Neural progenitor cell (in vitro differentiated cells): ENCODE data around the gene BZW1. TPM values are rescaled to one million over a fixed set of nuclear protein-coding genes. Genes with fewer than 3 reads are reported as not detected.

ENCODE experiments used
- DNase-seq: peaks from one replicate; pipeline ENCODE4 v3.0.0-alpha.2; 2016; ENCODE audit warnings: low spot score
- H2AFZ ChIP-seq: fragments of 200-600 bp; sonication (generic); replicated peaks from 2 replicates; pipeline ENCODE4 v1.6.1; 2016; ENCODE audit warnings: antibody characterized with exemption
- H3F3A ChIP-seq: fragments of 200-600 bp; sonication (generic); 2 replicates; pipeline ENCODE4 v1.6.1; 2016; ENCODE audit warnings: antibody characterized with exemption, low read depth
- H3K27ac ChIP-seq: fragments of 200-600 bp; sonication (generic); 2 replicates; pipeline ENCODE4 v1.5.1; 2016; ENCODE audit warnings: mild to moderate bottlenecking
- H3K27me3 ChIP-seq: fragments of 200-600 bp; sonication (generic); 2 replicates; pipeline ENCODE4 v1.6.1; 2016; ENCODE audit warnings: mild to moderate bottlenecking, moderate library complexity
- H3K36me3 ChIP-seq: fragments of 200-600 bp; sonication (generic); 2 replicates; pipeline ENCODE4 v1.5.1; 2016
- H3K4me1 ChIP-seq: fragments of 200-600 bp; sonication (generic); 2 replicates; pipeline ENCODE4 v1.6.1; 2016; ENCODE audit warnings: mixed run types
- H3K4me2 ChIP-seq: fragments of 200-600 bp; sonication (generic); 2 replicates; pipeline ENCODE4 v1.6.1; 2016
- H3K4me3 ChIP-seq: fragments of 200-600 bp; sonication (generic); 2 replicates; pipeline ENCODE4 v1.5.1; 2016
- H3K79me2 ChIP-seq: fragments of 200-600 bp; sonication (generic); 2 replicates; pipeline ENCODE4 v1.6.1; 2016; ENCODE audit warnings: low read depth
- H3K9ac ChIP-seq: fragments of 200-600 bp; sonication (generic); 2 replicates; pipeline ENCODE4 v1.6.1; 2016
- H3K9me3 ChIP-seq: fragments of 200-600 bp; sonication (generic); 2 replicates; pipeline ENCODE4 v1.5.1; 2016; ENCODE audit warnings: low read depth
- H4K20me1 ChIP-seq: fragments of 200-600 bp; sonication (generic); 2 replicates; pipeline ENCODE4 v1.6.1; 2016; ENCODE audit warnings: low read depth
- H3K27ac Mint-ChIP-seq: 3 replicates; pipeline ENCODE4 v1.8.0; 2021; ENCODE audit warnings: mixed read lengths
- H3K27me3 Mint-ChIP-seq: 2 replicates; pipeline ENCODE4 v1.8.0; 2022; ENCODE audit warnings: low read depth, mild to moderate bottlenecking, inconsistent platforms, moderate library complexity, mixed read lengths; ENCODE audit not compliant: insufficient read depth
- H3K36me3 Mint-ChIP-seq: 3 replicates; pipeline ENCODE4 v1.8.0; 2021; ENCODE audit warnings: mixed read lengths
- H3K4me1 Mint-ChIP-seq: 3 replicates; pipeline ENCODE4 v1.8.0; 2021; ENCODE audit warnings: mixed read lengths
- H3K4me3 Mint-ChIP-seq: 3 replicates; pipeline ENCODE4 v1.8.0; 2021; ENCODE audit warnings: mild to moderate bottlenecking, moderate library complexity, mixed read lengths
- H3K9me3 Mint-ChIP-seq: 3 replicates; pipeline ENCODE4 v1.8.0; 2020; ENCODE audit warnings: mixed read lengths
- CTCF ChIP-seq: fragments of 200-600 bp; sonication (generic); IDR thresholded peaks from 2 replicates; pipeline ENCODE4 v1.5.1; 2017; ENCODE audit warnings: antibody characterized with exemption, mild to moderate bottlenecking
- EZH2 ChIP-seq: fragments of 200-600 bp; sonication (generic); IDR thresholded peaks from 2 replicates; pipeline ENCODE4 v1.6.1; 2017; ENCODE audit warnings: antibody characterized with exemption, mild to moderate bottlenecking, moderate library complexity
- EZH2phosphoT487 ChIP-seq: fragments of 200-600 bp; sonication (generic); IDR thresholded peaks from 2 replicates; pipeline ENCODE4 v1.6.1; 2017; ENCODE audit warnings: antibody characterized with exemption
- total RNA-seq: library from RNA; depleted of rRNA; stranded (reverse); fragments of >200 nt; gene quantifications from 2 replicates; pipeline ENCODE4 v1.2.3, GENCODE V29; 2015; ENCODE audit warnings: low replicate concordance

Gene BZW1
- total RNA-seq, 1 donor from 2014 or later: 421 TPM

GRCh38 chr2:200791905-200792304 is 19.8 kb upstream of the BZW1 start:
- Histone ChIP-seq H3K4me1 (peaks cover 7% of the 10 kb centered on the region), H3K36me3 (no peaks in the 10 kb centered on the region), H3K27me3 (no peaks in the 10 kb centered on the region), H3K9me3 (no peaks in the 10 kb centered on the region), H3K9ac (no peak overlapping the region), H3K79me2 (no peaks in the 10 kb centered on the region), H3K4me2 (no peak overlapping the region), H3K4me3 (no peak overlapping the region), H2AFZ (no peak overlapping the region), H4K20me1 (no peaks in the 10 kb centered on the region), H3K27ac (no peak overlapping the region), H3F3A (peaks cover 11% of the 10 kb centered on the region)
- no peak for DNase-seq
- Mint-ChIP-seq H3K9me3 (no peaks in the 10 kb centered on the region), H3K36me3 (no peaks in the 10 kb centered on the region), H3K4me3 (no peak overlapping the region), H3K4me1 (peaks cover 7% of the 10 kb centered on the region), H3K27me3 (peaks cover 2% of the 10 kb centered on the region), H3K27ac (no peak overlapping the region)
- no peak for TF ChIP-seq CTCF
- TF ChIP-seq EZH2phosphoT487: no peak
- TF ChIP-seq EZH2: no peak

- no peak overlapping the region for H3K27ac Mint-ChIP-seq
- H3K9me3 ChIP-seq: no peaks in the 10 kb centered on the region
- H3K4me1 Mint-ChIP-seq: peaks cover 7% of the 10 kb centered on the region
Measured at GRCh38 chr2:200794143-200794542, 17.6 kb upstream of the BZW1 start.

GRCh38 chr2:200795028-200795440 is 16.7 kb upstream of the BZW1 start:
- no peak overlapping the region for H3K4me2 ChIP-seq
- no peaks in the 10 kb centered on the region for H4K20me1 ChIP-seq
- H3K36me3 Mint-ChIP-seq: no peaks in the 10 kb centered on the region
- H2AFZ ChIP-seq: peak overlapping the region; percentile 36
- no peaks in the 10 kb centered on the region for H3K36me3 ChIP-seq
- DNase-seq: peak; percentile 36
- no peaks in the 10 kb centered on the region for H3K79me2 ChIP-seq
- TF ChIP-seq EZH2phosphoT487: no peak
- TF ChIP-seq EZH2: no peak
- peak; percentile 29 for TF ChIP-seq CTCF
- peaks cover 6% of the 10 kb centered on the region for H3K4me1 ChIP-seq
- no peak overlapping the region for H3K4me3 Mint-ChIP-seq
- peaks cover 10% of the 10 kb centered on the region for H3F3A ChIP-seq
- no peak overlapping the region for H3K9ac ChIP-seq
- H3K27ac ChIP-seq: no peak overlapping the region
- H3K9me3 ChIP-seq: no peaks in the 10 kb centered on the region
- no peak overlapping the region for H3K4me3 ChIP-seq
- no peaks in the 10 kb centered on the region for H3K27me3 ChIP-seq
- peaks cover 7% of the 10 kb centered on the region for H3K4me1 Mint-ChIP-seq
- no peak overlapping the region for H3K27ac Mint-ChIP-seq
- peaks cover 2% of the 10 kb centered on the region for H3K27me3 Mint-ChIP-seq
- H3K9me3 Mint-ChIP-seq: no peaks in the 10 kb centered on the region

More at GRCh38 chr2:200794143-200794542, 17.6 kb upstream of the BZW1 start:
- no peak overlapping the region for H3K9ac ChIP-seq
- H3F3A ChIP-seq: peaks cover 11% of the 10 kb centered on the region
- H3K36me3 Mint-ChIP-seq: no peaks in the 10 kb centered on the region
- TF ChIP-seq EZH2 (no peak), CTCF (no peak), EZH2phosphoT487 (no peak)
- no peak overlapping the region for H3K27ac ChIP-seq
- peaks cover 2% of the 10 kb centered on the region for H3K27me3 Mint-ChIP-seq
- H3K27me3 ChIP-seq: no peaks in the 10 kb centered on the region
- H2AFZ ChIP-seq: peak overlapping the region; percentile 55
- no peak for DNase-seq
- H3K79me2 ChIP-seq: no peaks in the 10 kb centered on the region
- H3K4me1 ChIP-seq: peaks cover 7% of the 10 kb centered on the region
- no peak overlapping the region for H3K4me3 Mint-ChIP-seq
- no peaks in the 10 kb centered on the region for H4K20me1 ChIP-seq
- H3K36me3 ChIP-seq: no peaks in the 10 kb centered on the region
- H3K4me3 ChIP-seq: no peak overlapping the region
- no peak overlapping the region for H3K4me2 ChIP-seq
- no peaks in the 10 kb centered on the region for H3K9me3 Mint-ChIP-seq
